ENCODE measurements around the gene KSR2.

DNA sequence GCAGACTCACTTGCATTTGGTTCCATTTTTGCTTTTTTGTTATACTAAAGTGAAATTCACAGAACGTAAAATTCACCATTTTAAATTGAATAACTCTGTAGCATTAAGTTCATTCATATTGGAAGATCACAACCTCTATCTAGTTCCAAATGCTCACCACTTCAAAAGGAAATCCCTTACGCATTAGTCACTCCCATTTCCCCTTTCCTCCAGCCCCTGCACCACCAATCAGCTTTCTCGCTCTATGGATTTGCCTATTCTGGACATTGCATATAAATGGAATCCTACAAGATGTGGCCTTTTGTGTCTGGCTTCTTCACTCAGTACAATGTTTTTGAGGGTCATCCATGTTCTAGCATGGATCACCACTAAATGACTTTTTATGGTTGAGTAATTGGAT lies 294.5 kb downstream of the KSR2 start:
- TF ChIP-seq, protein P1, sequence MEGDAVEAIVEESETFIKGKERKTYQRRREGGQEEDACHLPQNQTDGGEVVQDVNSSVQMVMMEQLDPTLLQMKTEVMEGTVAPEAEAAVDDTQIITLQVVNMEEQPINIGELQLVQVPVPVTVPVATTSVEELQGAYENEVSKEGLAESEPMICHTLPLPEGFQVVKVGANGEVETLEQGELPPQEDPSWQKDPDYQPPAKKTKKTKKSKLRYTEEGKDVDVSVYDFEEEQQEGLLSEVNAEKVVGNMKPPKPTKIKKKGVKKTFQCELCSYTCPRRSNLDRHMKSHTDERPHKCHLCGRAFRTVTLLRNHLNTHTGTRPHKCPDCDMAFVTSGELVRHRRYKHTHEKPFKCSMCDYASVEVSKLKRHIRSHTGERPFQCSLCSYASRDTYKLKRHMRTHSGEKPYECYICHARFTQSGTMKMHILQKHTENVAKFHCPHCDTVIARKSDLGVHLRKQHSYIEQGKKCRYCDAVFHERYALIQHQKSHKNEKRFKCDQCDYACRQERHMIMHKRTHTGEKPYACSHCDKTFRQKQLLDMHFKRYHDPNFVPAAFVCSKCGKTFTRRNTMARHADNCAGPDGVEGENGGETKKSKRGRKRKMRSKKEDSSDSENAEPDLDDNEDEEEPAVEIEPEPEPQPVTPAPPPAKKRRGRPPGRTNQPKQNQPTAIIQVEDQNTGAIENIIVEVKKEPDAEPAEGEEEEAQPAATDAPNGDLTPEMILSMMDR (IDR thresholded peaks at IDR 0.05), result no peak
- TF ChIP-seq POLR2A (IDR thresholded peaks at IDR 0.05) (no peak), POLR2AphosphoS5 (IDR thresholded peaks at IDR 0.05) (no peak)
